ENCODE measurements around the gene CTH. TPM values are rescaled to one million over a fixed set of nuclear protein-coding genes. Genes with fewer than 3 reads are reported as not detected.

CTH gene
- total and polyA plus RNA-seq, 2 of the 4 experiments (the other 2 are of a cell fraction), result 2.7 to 3.0 TPM

DNA sequence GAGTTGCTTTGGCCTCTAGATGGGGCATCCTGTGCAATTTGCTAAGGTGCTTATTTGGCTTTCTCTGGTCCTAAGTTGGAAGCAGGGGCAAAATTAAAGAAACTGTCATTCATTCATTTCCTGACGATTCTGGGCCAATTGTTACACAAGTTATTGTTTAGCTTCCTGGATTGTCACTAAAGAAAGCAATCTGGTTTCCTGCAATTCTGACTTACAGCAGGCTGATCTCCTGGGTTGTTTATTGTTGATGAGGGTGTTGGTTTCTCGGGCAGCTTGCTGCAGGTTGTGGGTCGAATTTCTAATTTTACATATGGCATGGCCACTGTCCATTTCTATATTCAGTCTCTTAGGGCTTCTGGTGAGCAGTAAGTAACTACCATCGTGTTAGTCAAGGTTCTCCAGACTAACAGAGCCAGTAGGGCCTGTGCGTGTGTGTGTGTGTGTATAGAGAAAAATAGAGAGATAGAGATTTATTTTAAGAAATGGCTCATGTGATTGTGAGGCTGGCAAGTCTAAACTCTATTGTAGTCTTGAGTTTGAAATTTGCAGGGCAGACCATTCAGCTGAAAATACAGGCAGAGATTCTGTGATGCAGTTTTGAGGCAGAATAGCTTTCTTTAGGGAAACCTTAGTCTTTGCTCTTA lies 30.4 kb downstream of the CTH start:
- DNase-seq, result no peak
- Histone ChIP-seq H3K18ac (ENCODE audit: low read depth, low read length) (no peak overlapping the region), H3K4me3 (ENCODE audit: insufficient read depth, low read depth, low read length) (no peak overlapping the region), H3K27ac (ENCODE audit: insufficient read depth, low read length) (no peak overlapping the region), H2AK5ac (ENCODE audit: low read depth, low read length) (no peak overlapping the region), H3K9ac (ENCODE audit: low read depth, low read length) (no peak overlapping the region), H3K9me1 (ENCODE audit: insufficient read depth, low read length) (no peaks in the 10 kb centered on the region), H3K9me3 (ENCODE audit: control insufficient read depth, insufficient read depth, low read length) (no peaks in the 10 kb centered on the region), H3K4ac (ENCODE audit: low read depth, low read length) (no peak overlapping the region), H3K56ac (ENCODE audit: extremely low read depth, insufficient read depth, low read length) (no peak overlapping the region), H3K27me3 (ENCODE audit: control insufficient read depth, insufficient read depth, low read length) (no peaks in the 10 kb centered on the region), H3K14ac (replicated peaks; ENCODE audit: low read depth, low read length) (no peak overlapping the region), H2BK20ac (ENCODE audit: low read depth, low read length) (no peak overlapping the region), H3K4me1 (ENCODE audit: control insufficient read depth, insufficient read depth, low read length) (no peaks in the 10 kb centered on the region), H4K91ac (ENCODE audit: insufficient read depth, low read depth, low read length) (no peak overlapping the region), H3K79me1 (ENCODE audit: low read depth in 1 of 2, low read length in 2 of 2) (no peaks in the 10 kb centered on the region), H2BK5ac (ENCODE audit: low read depth, low read length, poor library complexity, severe bottlenecking) (no peak overlapping the region), H2AK9ac (replicated peaks; ENCODE audit: low read depth, low read length, poor library complexity) (no peak overlapping the region), H3K36me3 (ENCODE audit: control insufficient read depth, insufficient read depth, low read length) (no peaks in the 10 kb centered on the region), H2BK15ac (ENCODE audit: low read depth, low read length) (no peak overlapping the region), H3K23ac (ENCODE audit: low read depth, low read length) (no peak overlapping the region), H2AFZ (replicated peaks; ENCODE audit: low read length, poor library complexity) (no peak overlapping the region), H4K8ac (ENCODE audit: low read depth in 2 of 2, low read length in 2 of 2) (no peak overlapping the region), H2BK120ac (ENCODE audit: low read depth, low read length) (no peak overlapping the region), H4K20me1 (ENCODE audit: insufficient read depth, low read length) (no peaks in the 10 kb centered on the region), H3K4me2 (ENCODE audit: low read depth, low read length) (no peak overlapping the region), H4K5ac (ENCODE audit: low read depth, low read length) (no peak overlapping the region)
- intact Hi-C loops (cut with micrococcal nuclease) (no loop called here), dilution Hi-C loops (cut with HindIII; ENCODE audit: low sequenced_read_pairs, unreplicated experiment) (no loop called here), in situ Hi-C loops (cut with MboI; ENCODE audit: low sequenced_read_pairs) (no loop called here)
- WGBS, 2 experiments (ENCODE audit: extremely low coverage in 2 of 2, insufficient read length in 1 of 2), result no CpG with 5 or more reads among the region's 5 CpGs
- TF ChIP-seq NFE2L2 (IDR thresholded peaks at IDR 0.05; ENCODE audit: low read depth, low read length) (no peak), RAD21 (IDR thresholded peaks at IDR 0.05; ENCODE audit: low read length) (no peak), RFX5 (IDR thresholded peaks at IDR 0.05; ENCODE audit: low read depth, low read length) (no peak), RCOR1 (IDR thresholded peaks at IDR 0.05; ENCODE audit: insufficient replicate concordance, low read length) (no peak)
- TF ChIP-seq, protein P1, sequence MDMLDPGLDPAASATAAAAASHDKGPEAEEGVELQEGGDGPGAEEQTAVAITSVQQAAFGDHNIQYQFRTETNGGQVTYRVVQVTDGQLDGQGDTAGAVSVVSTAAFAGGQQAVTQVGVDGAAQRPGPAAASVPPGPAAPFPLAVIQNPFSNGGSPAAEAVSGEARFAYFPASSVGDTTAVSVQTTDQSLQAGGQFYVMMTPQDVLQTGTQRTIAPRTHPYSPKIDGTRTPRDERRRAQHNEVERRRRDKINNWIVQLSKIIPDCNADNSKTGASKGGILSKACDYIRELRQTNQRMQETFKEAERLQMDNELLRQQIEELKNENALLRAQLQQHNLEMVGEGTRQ (IDR thresholded peaks at IDR 0.05; ENCODE audit: low read depth, low read length), result no peak
- CTCF ChIA-PET, result no interaction called here
- ATAC-seq (ENCODE audit: low read depth), result no peak
- POLR2A ChIA-PET (ENCODE audit: unreplicated experiment), result no interaction called here
- BruUV-seq (replicated peaks), result no TSS peak
